GM12878 (cell line): ENCODE results near the gene ADAM10. TPM values are rescaled to one million over a fixed set of nuclear protein-coding genes. Genes with fewer than 3 reads are reported as not detected.

Experiments
- ATAC-seq: fragments of 200-7000 bp; cut with Tn5 transposase; 3 replicates; pipeline ENCODE4 v1.9.1; 2020; ENCODE audit warnings: mild to moderate bottlenecking, moderate library complexity
- BruUV-seq: library from RNA; stranded (reverse); fragments of 400-500 nt; replicated peaks from 2 replicates; lab custom pipeline; 2021; lab: Mats Ljungman, UMichigan
- CTCF ChIA-PET: fragments of 300-600 bp; sonication (Branson Sonifier 250); formaldehyde crosslinking; extraction: SDS; loops from one replicate; lab custom pipeline; 2021; ENCODE audit warnings: inconsistent platforms; lab: Yijun Ruan, JAX
- POLR2A ChIA-PET: fragments of 350-600 bp; formaldehyde crosslinking; extraction: SDS; loops from one replicate; lab custom pipeline; 2021; ENCODE audit warnings: inconsistent platforms; lab: Charles Lee
- RAD21 ChIA-PET: fragments of 300-600 bp; sonication (Branson Sonifier 250); formaldehyde crosslinking; loops from one replicate; lab custom pipeline; 2023; ENCODE audit warnings: antibody characterized with exemption; ENCODE audit not compliant: unreplicated experiment; lab: Charles Lee
- SMC1A ChIA-PET: fragments of 300-600 bp; sonication (Branson Sonifier 250); formaldehyde crosslinking; loops from one replicate; lab custom pipeline; 2023; ENCODE audit not compliant: unreplicated experiment, uncharacterized antibody; lab: Charles Lee
- DNase-seq: peaks from one replicate; pipeline ENCODE4 v3.0.0-alpha.2; 2011; ENCODE audit warnings: low read depth, low spot score
- FAIRE-seq: peaks from 3 replicates; lab custom pipeline; 2011; peaks lifted over from hg19 to GRCh38; lab: Jason Lieb, UNC
- H2AFZ ChIP-seq: 2 replicates; pipeline ENCODE4 v1.6.0; 2011; ENCODE audit warnings: low read depth, low read length, control low read depth; ENCODE audit not compliant: control insufficient read depth
- H3K27ac ChIP-seq: 2 replicates; pipeline ENCODE4 v1.5.1; 2011; ENCODE audit warnings: control low read depth; ENCODE audit not compliant: control insufficient read depth, insufficient read depth
- H3K27me3 ChIP-seq, 2 experiments: replicated peaks in 1 of 2; 2 replicates each; pipeline versions ENCODE4 v1.6.0 to v1.6.1; 2011; ENCODE audit warnings: low read length in 1 of 2; ENCODE audit not compliant: control insufficient read depth in 2 of 2, insufficient read depth in 2 of 2
- H3K36me3 ChIP-seq, 2 experiments: 2 replicates each; pipeline ENCODE4 v1.5.1; 2011; ENCODE audit warnings: low read length in 1 of 2; ENCODE audit not compliant: control insufficient read depth in 2 of 2, insufficient read depth in 2 of 2
- H3K4me1 ChIP-seq: 2 replicates; pipeline ENCODE4 v1.6.1; 2011; ENCODE audit warnings: mild to moderate bottlenecking, low read length, moderate library complexity, mixed read lengths; ENCODE audit not compliant: control insufficient read depth, insufficient read depth
- H3K4me2 ChIP-seq: 2 replicates; pipeline ENCODE4 v1.6.0; 2011; ENCODE audit warnings: control low read depth; ENCODE audit not compliant: control insufficient read depth, insufficient read depth
- H3K4me3 ChIP-seq: fragments of 200-600 bp; sonication (generic); 2 replicates; pipeline ENCODE4 v1.5.1; 2016
- H3K79me2 ChIP-seq: 2 replicates; pipeline ENCODE4 v1.6.0; 2011; ENCODE audit warnings: low read length; ENCODE audit not compliant: control insufficient read depth, insufficient read depth
- H3K9ac ChIP-seq: 2 replicates; pipeline ENCODE4 v1.8.0; 2011; ENCODE audit warnings: low read length, control low read depth, mixed read lengths; ENCODE audit not compliant: control insufficient read depth, insufficient read depth
- H3K9me3 ChIP-seq: replicated peaks from 3 replicates; pipeline ENCODE4 v1.5.1; 2011; ENCODE audit warnings: mild to moderate bottlenecking, low read length; ENCODE audit not compliant: control insufficient read depth, insufficient read depth
- H4K20me1 ChIP-seq: 2 replicates; pipeline ENCODE4 v1.6.0; 2011; ENCODE audit not compliant: control insufficient read depth, insufficient read depth
- ATF7 ChIP-seq: fragments of 450-650 bp; IDR thresholded peaks from 2 replicates; pipeline ENCODE4 v1.6.1; 2016; ENCODE audit warnings: low read depth, mild to moderate bottlenecking
- BHLHE40 ChIP-seq, 2 experiments: fragments of 450-650 bp in 1 of 2; IDR thresholded peaks; 2 replicates each; pipeline ENCODE4 v1.6.1; 2011 to 2017; ENCODE audit warnings: low read depth in 2 of 2, borderline replicate concordance in 1 of 2, improper control_type of control experiment in 1 of 2, low read length in 1 of 2, mild to moderate bottlenecking in 1 of 2
- CREB1 ChIP-seq: IDR thresholded peaks from 2 replicates; pipeline ENCODE4 v1.6.1; 2012; ENCODE audit warnings: low read depth, mild to moderate bottlenecking, inconsistent platforms
- MYC ChIP-seq: IDR thresholded peaks from 2 replicates; pipeline ENCODE4 v1.6.1; 2011; ENCODE audit warnings: mild to moderate bottlenecking, low read length, moderate library complexity, inconsistent platforms; ENCODE audit not compliant: insufficient read depth, insufficient replicate concordance, insufficient read length, severe bottlenecking
- NFIC ChIP-seq: IDR thresholded peaks from 2 replicates; pipeline ENCODE4 v1.6.1; 2012; ENCODE audit warnings: low read depth, mild to moderate bottlenecking, inconsistent platforms, low read length, moderate library complexity
- SMAD5 ChIP-seq: IDR thresholded peaks from 2 replicates; pipeline ENCODE4 v1.6.1; 2016; ENCODE audit warnings: antibody characterized with exemption, low read depth
- TCF3 ChIP-seq: IDR thresholded peaks from 2 replicates; pipeline ENCODE4 v1.6.1; 2012; ENCODE audit warnings: low read depth, mild to moderate bottlenecking, low read length, borderline replicate concordance; ENCODE audit not compliant: insufficient read depth
- ZNF274 ChIP-seq: IDR thresholded peaks from one replicate; pipeline ENCODE4 v1.8.0; 2011; ENCODE audit not compliant: insufficient read length, insufficient read depth
- WGBS: methylation state at CpG from one replicate; pipeline ENCODE4 v1.1.6; 2016; ENCODE audit warnings: low lambda C conversion rate; ENCODE audit not compliant: insufficient replicate concordance, insufficient coverage; ENCODE audit errors: missing lambda C conversion rate; 5-methylcytosine and 5-hydroxymethylcytosine counted together
- in situ Hi-C: fragments of 300-500 bp; cut with MboI; formaldehyde crosslinking; loops from 9 replicates; pipeline ENCODE4 v1.14.3; 2018; ENCODE audit warnings: mixed read lengths
- intact Hi-C: fragments of 100-400 bp; cut with micrococcal nuclease; formaldehyde crosslinking; loops from one replicate; pipeline ENCODE4 v1.14.2; 2022; ENCODE audit not compliant: unreplicated experiment
- polyA plus RNA-seq, 11 experiments: library from polyadenylated mRNA; depleted of rRNA in 4 of 11; unstranded in 6 of 11; stranded (reverse) in 5 of 11; fragments of >200 nt; fragmentation: Nextera tagmentation in 4 of 11; fragmentation: Illumina TruSeq in 1 of 11; extraction: Ambion mirVana in 4 of 11; extraction: Trizol in 1 of 11; gene quantifications; 1 replicate in 1 of 11; 2 replicates in 10 of 11; pipeline versions ENCODE4 v1.2.1 to v1.2.3, GENCODE V29; 2011 to 2016; ENCODE audit warnings: inconsistent platforms in 2 of 11, missing spikeins in 2 of 11, low read depth in 1 of 11
- total RNA-seq, 4 experiments: library from RNA; depleted of rRNA in 3 of 4; stranded (reverse); fragments of >200 nt in 3 of 4; fragmentation: Illumina TruSeq in 1 of 4; extraction: Trizol in 1 of 4; gene quantifications; 2 replicates each; pipeline versions ENCODE4 v1.2.1 to v1.2.3, GENCODE V29; 2013 to 2021
- TF ChIP-seq, protein P1 (sequence below): IDR thresholded peaks from 2 replicates; pipeline ENCODE4 v1.6.1; 2011; ENCODE audit warnings: low read depth, mild to moderate bottlenecking, low read length, moderate library complexity, borderline replicate concordance; ENCODE audit errors: extremely low read depth

Gene ADAM10
- total and polyA plus RNA-seq, 10 of the 15 experiments (the other 5 are each of a cell fraction or from before 2014, with no cell fraction given) = 10.0 to 88.9 (median 51.7) TPM

- H4K20me1 ChIP-seq = no peaks in the 10 kb centered on the region
- peaks cover 94% of the 10 kb centered on the region for H3K79me2 ChIP-seq
- RAD21 ChIA-PET = interaction anchor here (1.3 to 3.6 kb wide), 2 partner anchors 17 to 28 kb away, joined by 4 to 17 read pairs; no protein-coding TSS in a partner anchor
- peak overlapping the region; percentile 39; the same call in 1 of the 2 replicates for H3K4me2 ChIP-seq
- no peaks in the 10 kb centered on the region for H3K4me1 ChIP-seq
- intact Hi-C loops = loop anchor here (10.0 kb wide), 1 partner anchor 288 kb away; no protein-coding TSS in a partner anchor
- no peak overlapping the region for H3K27ac ChIP-seq
- FAIRE-seq = no peak
- H3K9ac ChIP-seq = no peak overlapping the region
- TF ChIP-seq ZNF274 (no peak), NFIC (no peak), ATF7 (no peak), CREB1 (no peak), MYC (no peak), BHLHE40 (IDR thresholded peaks at IDR 0.05; ENCODE audit: borderline replicate concordance in 1 of 2, low read depth in 2 of 2, low read length in 1 of 2) (no peak), TCF3 (no peak), SMAD5 (no peak)
- TF ChIP-seq, protein P1, sequence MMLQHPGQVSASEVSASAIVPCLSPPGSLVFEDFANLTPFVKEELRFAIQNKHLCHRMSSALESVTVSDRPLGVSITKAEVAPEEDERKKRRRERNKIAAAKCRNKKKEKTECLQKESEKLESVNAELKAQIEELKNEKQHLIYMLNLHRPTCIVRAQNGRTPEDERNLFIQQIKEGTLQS = no peak
- TF ChIP-seq, all 136 proteins: peak for 0
- ChIA-PET POLR2A (interaction anchor here (0.9 to 1.2 kb wide), 2 partner anchors 8 to 13 kb away, joined by 3 to 6 read pairs; no protein-coding TSS in a partner anchor), CTCF (interaction anchor here (0.5 to 3.0 kb wide), 5 partner anchors 8 to 473 kb away, joined by 3 to 17 read pairs (median 3); no protein-coding TSS in a partner anchor), SMC1A (interaction anchor here (0.9 to 2.9 kb wide), 7 partner anchors 8 to 393 kb away, joined by 3 to 11 read pairs (median 5); partner anchors contain the start of gene MINDY2)
- Histone ChIP-seq H3K9me3 (no peaks in the 10 kb centered on the region; the same call in 2 of the 3 replicates), H2AFZ (no peak overlapping the region), H3K27me3 (no peaks in the 10 kb centered on the region), H3K4me3 (no peak overlapping the region), H3K36me3 (no peaks in the 10 kb centered on the region)
- DNase-seq (no peak), ATAC-seq (peak; percentile 27; the same call in 2 of the 3 replicates)
- no TSS peak for BruUV-seq
- in situ Hi-C loops = no loop called here
- WGBS = 80% methylated on average over 5 of the region's 5 CpGs
These were observed 6.5 kb downstream of the ADAM10 start for GRCh38 chr15:58742819-58743502.
